GM18907 (cell line): ENCODE measurements around the gene CCDC85B.

Source experiments
- ATAC-seq: cut with Tn5 transposase; IDR thresholded peaks from one replicate; pipeline ENCODE4 v1.9.1; 2021; ENCODE audit warnings: mild to moderate bottlenecking, moderate library complexity; ENCODE audit not compliant: unreplicated experiment

Gene CCDC85B

GRCh38 chr11:65903715-65904114, 13.2 kb downstream of the CCDC85B start:
- no peak for ATAC-seq

- ATAC-seq: no peak
These were observed 16.1 kb downstream of the CCDC85B start for GRCh38 chr11:65906602-65907001.

GRCh38 chr11:65907878-65908277, 17.4 kb downstream of the CCDC85B start:
- ATAC-seq: no peak

GRCh38 chr11:65911682-65912568, 21.5 kb downstream of the CCDC85B start:
- ATAC-seq: no peak

GRCh38 chr11:65912845-65913244, 22.4 kb downstream of the CCDC85B start:
- no peak for ATAC-seq

- no peak for ATAC-seq
These were observed 24.8 kb downstream of the CCDC85B start for GRCh38 chr11:65915101-65915820.

GRCh38 chr11:65915821-65916251, 25.4 kb downstream of the CCDC85B start:
- no peak for ATAC-seq

- ATAC-seq: no peak
These were observed 25.9 kb downstream of the CCDC85B start for GRCh38 chr11:65916391-65916790.

- no peak for ATAC-seq
These were observed 26.6 kb downstream of the CCDC85B start for GRCh38 chr11:65917077-65917433.

GRCh38 chr11:65917434-65918210, 27.1 kb downstream of the CCDC85B start:
- ATAC-seq: no peak

GRCh38 chr11:65918211-65919140, 28.0 kb downstream of the CCDC85B start, which contains the start of gene C11orf68:
Gene C11orf68, minus strand, starts transcription at chr11:65919062. Its CDS starts 31 bp downstream, at chr11:65919031.
- ATAC-seq: peak; percentile 51

- peak; percentile 78 for ATAC-seq
These were observed 28.7 kb downstream of the CCDC85B start, which contains the start of gene DRAP1 for GRCh38 chr11:65919141-65919572. Gene DRAP1, plus strand, starts transcription at chr11:65919426. Its CDS starts 76 bp downstream, at chr11:65919502.

- peak; percentile 50 for ATAC-seq
These were observed 29.3 kb downstream of the CCDC85B start for GRCh38 chr11:65919573-65920371.

- no peak for ATAC-seq
These were observed 29.9 kb downstream of the CCDC85B start for GRCh38 chr11:65920372-65920802.

- ATAC-seq: no peak
These were observed 30.6 kb downstream of the CCDC85B start for GRCh38 chr11:65921033-65921555.

GRCh38 chr11:65921876-65922275, 31.4 kb downstream of the CCDC85B start:
- no peak for ATAC-seq

GRCh38 chr11:65922565-65922964, 32.1 kb downstream of the CCDC85B start:
- ATAC-seq: no peak

GRCh38 chr11:65925397-65925796, 34.9 kb downstream of the CCDC85B start:
- no peak for ATAC-seq

GRCh38 chr11:65927904-65928397, 37.5 kb downstream of the CCDC85B start:
- peak; percentile 68 for ATAC-seq
